SK-N-SH treated with all-trans-retinoic acid at 6 μM for 48 hours (cell line): Measurements from ENCODE around the gene CXCL8.

Experiments
- ATAC-seq: fragments of 200-7000 bp; cut with Tn5 transposase; 3 replicates; pipeline ENCODE4 v1.9.1; 2020; ENCODE audit warnings: mild to moderate bottlenecking, moderate library complexity
- ARNTL ChIP-seq: fragments of 450-650 bp; formaldehyde crosslinking; IDR thresholded peaks from 2 replicates; pipeline ENCODE4 v1.5.0; 2020; ENCODE audit warnings: low read depth, mild to moderate bottlenecking, moderate library complexity, borderline replicate concordance
- CSDC2 ChIP-seq: fragments of 250-450 bp; sonication (Bioruptor Pico); IDR thresholded peaks from 2 replicates; pipeline ENCODE4 v1.5.0; 2020; ENCODE audit warnings: mild to moderate bottlenecking, moderate library complexity
- ESRRG ChIP-seq: fragments of 250-450 bp; sonication (Bioruptor Pico); IDR thresholded peaks from 2 replicates; pipeline ENCODE4 v1.6.1; 2021; ENCODE audit warnings: mild to moderate bottlenecking
- ISL1 ChIP-seq: fragments of 250-450 bp; sonication (Bioruptor Pico); IDR thresholded peaks from 2 replicates; pipeline ENCODE4 v2.1.2; 2022; ENCODE audit warnings: mild to moderate bottlenecking, moderate library complexity
- OSR1 ChIP-seq: fragments of 250-450 bp; sonication (Bioruptor Pico); IDR thresholded peaks from 2 replicates; pipeline ENCODE4 v1.8.0; 2022; ENCODE audit warnings: moderate library complexity, mild to moderate bottlenecking, inconsistent platforms
- RARB ChIP-seq: fragments of 250-450 bp; sonication (Bioruptor Pico); IDR thresholded peaks from 2 replicates; pipeline ENCODE4 v1.8.0; 2021; ENCODE audit warnings: mild to moderate bottlenecking, moderate library complexity
- TCF4 ChIP-seq: fragments of 250-450 bp; sonication (Bioruptor Pico); IDR thresholded peaks from 2 replicates; pipeline ENCODE4 v1.8.0; 2021; ENCODE audit warnings: mild to moderate bottlenecking, moderate library complexity, borderline replicate concordance
- TOX ChIP-seq: fragments of 250-450 bp; sonication (Bioruptor Pico); IDR thresholded peaks from 2 replicates; pipeline ENCODE4 v1.8.0; 2021; ENCODE audit warnings: mild to moderate bottlenecking, moderate library complexity, borderline replicate concordance
- ZC3H10 ChIP-seq: fragments of 250-450 bp; sonication (Bioruptor Pico); IDR thresholded peaks from 2 replicates; pipeline ENCODE4 v1.5.1; 2021; ENCODE audit warnings: mild to moderate bottlenecking, moderate library complexity
- ZFP3 ChIP-seq: fragments of 250-450 bp; sonication (Bioruptor Pico); IDR thresholded peaks from 2 replicates; pipeline ENCODE4 v1.5.0; 2020; ENCODE audit warnings: mild to moderate bottlenecking, moderate library complexity
- ZFP30 ChIP-seq: fragments of 450-650 bp; formaldehyde crosslinking; IDR thresholded peaks from 2 replicates; pipeline ENCODE4 v1.5.0; 2022; ENCODE audit warnings: mild to moderate bottlenecking, moderate library complexity
- ZNF565 ChIP-seq: fragments of 450-650 bp; formaldehyde crosslinking; conservative IDR thresholded peaks from 2 replicates; pipeline ENCODE4 v1.5.0; 2020; ENCODE audit warnings: low read depth, mild to moderate bottlenecking, moderate library complexity
- ZNF70 ChIP-seq: fragments of 450-650 bp; formaldehyde crosslinking; IDR thresholded peaks from 2 replicates; pipeline ENCODE4 v1.5.0; 2020; ENCODE audit warnings: mild to moderate bottlenecking, moderate library complexity
- ZNF8 ChIP-seq: fragments of 450-650 bp; formaldehyde crosslinking; IDR thresholded peaks from 2 replicates; pipeline ENCODE4 v1.5.0; 2020; ENCODE audit warnings: mild to moderate bottlenecking, moderate library complexity
- TF ChIP-seq, protein P1 (sequence below): fragments of 250-450 bp; sonication (Bioruptor Pico); IDR thresholded peaks from 2 replicates; pipeline ENCODE4 v1.5.0; 2020; ENCODE audit warnings: mild to moderate bottlenecking, moderate library complexity
- TF ChIP-seq, protein P2 (sequence below): fragments of 250-450 bp; sonication (Bioruptor Pico); IDR thresholded peaks from 2 replicates; pipeline ENCODE4 v1.5.1; 2021; ENCODE audit warnings: mild to moderate bottlenecking, moderate library complexity
- TF ChIP-seq, protein P3 (sequence below): fragments of 250-450 bp; sonication (Bioruptor Pico); IDR thresholded peaks from 2 replicates; pipeline ENCODE4 v1.5.1; 2020; ENCODE audit warnings: low read depth, mild to moderate bottlenecking, moderate library complexity
- TF ChIP-seq, protein P4 (sequence below): fragments of 250-450 bp; sonication (Bioruptor Pico); IDR thresholded peaks from 2 replicates; pipeline ENCODE4 v1.8.0; 2021; ENCODE audit warnings: low read depth, mild to moderate bottlenecking, moderate library complexity, borderline replicate concordance

Gene CXCL8

DNA sequence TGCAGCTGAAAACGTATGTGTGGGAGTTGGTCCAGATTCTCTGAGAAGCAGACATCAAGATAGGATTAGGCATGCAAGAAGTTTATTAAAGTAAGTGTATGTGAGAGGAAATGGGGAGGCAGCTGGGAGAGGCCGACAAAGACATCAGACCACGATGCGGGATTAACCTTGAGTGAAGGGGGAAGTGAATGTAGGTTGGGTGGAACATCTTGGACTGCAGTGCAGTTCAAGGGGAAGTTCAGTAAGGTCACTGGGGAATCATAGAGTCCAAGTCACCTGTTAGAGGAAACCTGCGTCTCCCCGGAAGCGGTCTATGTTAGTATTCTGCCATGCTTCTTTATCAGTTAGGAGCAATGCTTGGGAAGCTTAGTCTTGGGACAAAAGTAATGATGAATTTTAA lies 22.0 kb downstream of the CXCL8 start (continued):
- TF ChIP-seq, protein P1, sequence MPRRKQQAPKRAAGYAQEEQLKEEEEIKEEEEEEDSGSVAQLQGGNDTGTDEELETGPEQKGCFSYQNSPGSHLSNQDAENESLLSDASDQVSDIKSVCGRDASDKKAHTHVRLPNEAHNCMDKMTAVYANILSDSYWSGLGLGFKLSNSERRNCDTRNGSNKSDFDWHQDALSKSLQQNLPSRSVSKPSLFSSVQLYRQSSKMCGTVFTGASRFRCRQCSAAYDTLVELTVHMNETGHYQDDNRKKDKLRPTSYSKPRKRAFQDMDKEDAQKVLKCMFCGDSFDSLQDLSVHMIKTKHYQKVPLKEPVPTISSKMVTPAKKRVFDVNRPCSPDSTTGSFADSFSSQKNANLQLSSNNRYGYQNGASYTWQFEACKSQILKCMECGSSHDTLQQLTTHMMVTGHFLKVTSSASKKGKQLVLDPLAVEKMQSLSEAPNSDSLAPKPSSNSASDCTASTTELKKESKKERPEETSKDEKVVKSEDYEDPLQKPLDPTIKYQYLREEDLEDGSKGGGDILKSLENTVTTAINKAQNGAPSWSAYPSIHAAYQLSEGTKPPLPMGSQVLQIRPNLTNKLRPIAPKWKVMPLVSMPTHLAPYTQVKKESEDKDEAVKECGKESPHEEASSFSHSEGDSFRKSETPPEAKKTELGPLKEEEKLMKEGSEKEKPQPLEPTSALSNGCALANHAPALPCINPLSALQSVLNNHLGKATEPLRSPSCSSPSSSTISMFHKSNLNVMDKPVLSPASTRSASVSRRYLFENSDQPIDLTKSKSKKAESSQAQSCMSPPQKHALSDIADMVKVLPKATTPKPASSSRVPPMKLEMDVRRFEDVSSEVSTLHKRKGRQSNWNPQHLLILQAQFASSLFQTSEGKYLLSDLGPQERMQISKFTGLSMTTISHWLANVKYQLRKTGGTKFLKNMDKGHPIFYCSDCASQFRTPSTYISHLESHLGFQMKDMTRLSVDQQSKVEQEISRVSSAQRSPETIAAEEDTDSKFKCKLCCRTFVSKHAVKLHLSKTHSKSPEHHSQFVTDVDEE (CRISPR knock-in tag), result no peak
- TF ChIP-seq ZNF8 (CRISPR knock-in tag) (no peak), ISL1 (CRISPR knock-in tag) (no peak), ZFP3 (CRISPR knock-in tag) (no peak), ZC3H10 (no peak), RARB (no peak), TCF4 (no peak)

DNA sequence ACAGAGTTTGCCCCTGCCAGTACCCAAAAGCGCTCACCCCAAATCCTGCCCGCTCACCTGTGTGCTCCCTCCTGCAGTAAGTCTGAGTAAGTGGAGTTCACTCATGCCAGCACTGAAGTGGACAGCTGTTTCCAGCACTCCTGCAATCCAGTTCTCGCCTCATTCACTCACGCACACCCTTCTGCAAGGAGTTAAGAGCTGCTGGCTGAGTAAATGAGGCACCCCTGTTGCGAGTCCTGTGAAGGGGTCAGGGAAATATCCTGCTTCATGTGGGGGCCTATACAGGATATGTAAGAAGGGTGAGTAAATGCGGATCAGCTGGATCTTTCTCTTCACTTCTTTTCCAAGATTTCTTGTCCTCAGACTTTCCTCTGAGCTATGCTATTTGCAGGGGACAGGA lies 23.5 kb downstream of the CXCL8 start:
- no peak for TF ChIP-seq ARNTL (CRISPR knock-in tag)
- TF ChIP-seq ZNF8 (CRISPR knock-in tag), result no peak
- TF ChIP-seq ESRRG, result no peak
- no peak for TF ChIP-seq TOX (CRISPR knock-in tag)
- TF ChIP-seq CSDC2 (CRISPR knock-in tag), result no peak
- TF ChIP-seq TCF4, result no peak
- TF ChIP-seq, protein P1 (CRISPR knock-in tag), result no peak
- no peak for TF ChIP-seq ZNF70
- no peak for TF ChIP-seq ZNF565
- no peak for TF ChIP-seq ISL1 (CRISPR knock-in tag)

DNA sequence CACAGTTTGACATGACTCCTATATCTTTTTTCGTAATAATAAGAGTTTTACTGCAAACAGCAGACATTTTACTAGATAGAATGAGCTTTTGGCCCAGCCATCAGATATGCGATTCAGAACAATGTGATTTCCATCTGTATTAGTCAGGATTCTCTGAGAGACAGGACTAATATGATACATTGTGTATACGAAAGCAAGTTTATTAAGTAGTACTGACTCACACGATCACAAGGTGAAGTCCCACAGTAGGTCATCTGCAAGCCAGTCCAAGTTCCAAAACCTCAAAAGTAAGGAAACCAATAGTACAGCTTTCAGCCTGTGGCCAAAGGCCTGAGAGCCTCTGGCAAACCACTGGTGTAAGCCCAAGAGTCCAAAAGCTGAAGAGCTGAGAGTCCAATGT lies 24.1 kb downstream of the CXCL8 start:
- no peak for ATAC-seq
- TF ChIP-seq ARNTL (CRISPR knock-in tag), result no peak
- TF ChIP-seq, protein P2, sequence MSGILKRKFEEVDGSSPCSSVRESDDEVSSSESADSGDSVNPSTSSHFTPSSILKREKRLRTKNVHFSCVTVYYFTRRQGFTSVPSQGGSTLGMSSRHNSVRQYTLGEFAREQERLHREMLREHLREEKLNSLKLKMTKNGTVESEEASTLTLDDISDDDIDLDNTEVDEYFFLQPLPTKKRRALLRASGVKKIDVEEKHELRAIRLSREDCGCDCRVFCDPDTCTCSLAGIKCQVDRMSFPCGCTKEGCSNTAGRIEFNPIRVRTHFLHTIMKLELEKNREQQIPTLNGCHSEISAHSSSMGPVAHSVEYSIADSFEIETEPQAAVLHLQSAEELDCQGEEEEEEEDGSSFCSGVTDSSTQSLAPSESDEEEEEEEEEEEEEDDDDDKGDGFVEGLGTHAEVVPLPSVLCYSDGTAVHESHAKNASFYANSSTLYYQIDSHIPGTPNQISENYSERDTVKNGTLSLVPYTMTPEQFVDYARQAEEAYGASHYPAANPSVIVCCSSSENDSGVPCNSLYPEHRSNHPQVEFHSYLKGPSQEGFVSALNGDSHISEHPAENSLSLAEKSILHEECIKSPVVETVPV (CRISPR knock-in tag), result no peak
- TF ChIP-seq ZFP30 (CRISPR knock-in tag), result no peak
- TF ChIP-seq OSR1 (CRISPR knock-in tag), result no peak
- TF ChIP-seq, protein P3, sequence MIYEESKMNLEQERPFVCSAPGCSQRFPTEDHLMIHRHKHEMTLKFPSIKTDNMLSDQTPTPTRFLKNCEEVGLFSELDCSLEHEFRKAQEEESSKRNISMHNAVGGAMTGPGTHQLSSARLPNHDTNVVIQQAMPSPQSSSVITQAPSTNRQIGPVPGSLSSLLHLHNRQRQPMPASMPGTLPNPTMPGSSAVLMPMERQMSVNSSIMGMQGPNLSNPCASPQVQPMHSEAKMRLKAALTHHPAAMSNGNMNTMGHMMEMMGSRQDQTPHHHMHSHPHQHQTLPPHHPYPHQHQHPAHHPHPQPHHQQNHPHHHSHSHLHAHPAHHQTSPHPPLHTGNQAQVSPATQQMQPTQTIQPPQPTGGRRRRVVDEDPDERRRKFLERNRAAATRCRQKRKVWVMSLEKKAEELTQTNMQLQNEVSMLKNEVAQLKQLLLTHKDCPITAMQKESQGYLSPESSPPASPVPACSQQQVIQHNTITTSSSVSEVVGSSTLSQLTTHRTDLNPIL (CRISPR knock-in tag), result no peak
- no peak for TF ChIP-seq TOX (CRISPR knock-in tag)
- no peak for TF ChIP-seq ZNF565
- no peak for TF ChIP-seq ZNF8 (CRISPR knock-in tag)
- TF ChIP-seq, protein P4, sequence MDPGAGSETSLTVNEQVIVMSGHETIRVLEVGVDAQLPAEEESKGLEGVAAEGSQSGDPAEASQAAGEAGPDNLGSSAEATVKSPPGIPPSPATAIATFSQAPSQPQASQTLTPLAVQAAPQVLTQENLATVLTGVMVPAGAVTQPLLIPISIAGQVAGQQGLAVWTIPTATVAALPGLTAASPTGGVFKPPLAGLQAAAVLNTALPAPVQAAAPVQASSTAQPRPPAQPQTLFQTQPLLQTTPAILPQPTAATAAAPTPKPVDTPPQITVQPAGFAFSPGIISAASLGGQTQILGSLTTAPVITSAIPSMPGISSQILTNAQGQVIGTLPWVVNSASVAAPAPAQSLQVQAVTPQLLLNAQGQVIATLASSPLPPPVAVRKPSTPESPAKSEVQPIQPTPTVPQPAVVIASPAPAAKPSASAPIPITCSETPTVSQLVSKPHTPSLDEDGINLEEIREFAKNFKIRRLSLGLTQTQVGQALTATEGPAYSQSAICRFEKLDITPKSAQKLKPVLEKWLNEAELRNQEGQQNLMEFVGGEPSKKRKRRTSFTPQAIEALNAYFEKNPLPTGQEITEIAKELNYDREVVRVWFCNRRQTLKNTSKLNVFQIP (CRISPR knock-in tag), result no peak
- TF ChIP-seq, protein P1 (CRISPR knock-in tag), result no peak

More for the DNA sequence above, 23.5 kb downstream of the CXCL8 start:
- no peak for ATAC-seq
